GM18861 (cell line): ENCODE measurements around the gene KLHDC7A.

Experiments
- ATAC-seq: cut with Tn5 transposase; IDR thresholded peaks from one replicate; pipeline ENCODE4 v1.9.1; 2021; ENCODE audit not compliant: unreplicated experiment

KLHDC7A gene

GRCh38 chr1:18504609-18505008 is 23.9 kb downstream of the KLHDC7A start:
- ATAC-seq = no peak

- no peak for ATAC-seq
Observed at GRCh38 chr1:18505666-18506065, 24.9 kb downstream of the KLHDC7A start.

GRCh38 chr1:18508084-18508483 is 27.4 kb downstream of the KLHDC7A start:
- no peak for ATAC-seq

- ATAC-seq = no peak
Observed at GRCh38 chr1:18511149-18511873, 30.6 kb downstream of the KLHDC7A start.

- ATAC-seq = no peak
Observed at GRCh38 chr1:18511874-18512150, 31.1 kb downstream of the KLHDC7A start.

- ATAC-seq = no peak
Observed at GRCh38 chr1:18512883-18513282, 32.2 kb downstream of the KLHDC7A start.

GRCh38 chr1:18513995-18514394 is 33.3 kb downstream of the KLHDC7A start:
- ATAC-seq = no peak

- ATAC-seq = no peak
Observed at GRCh38 chr1:18515120-18515667, 34.5 kb downstream of the KLHDC7A start.

GRCh38 chr1:18516473-18516872 is 35.7 kb downstream of the KLHDC7A start:
- ATAC-seq = no peak

- no peak for ATAC-seq
Observed at GRCh38 chr1:18526436-18527275, 45.9 kb downstream of the KLHDC7A start.

GRCh38 chr1:18527514-18527913 is 46.8 kb downstream of the KLHDC7A start:
- no peak for ATAC-seq

GRCh38 chr1:18527921-18528320 is 47.2 kb downstream of the KLHDC7A start:
- ATAC-seq = no peak

GRCh38 chr1:18528616-18529015 is 47.9 kb downstream of the KLHDC7A start:
- no peak for ATAC-seq

GRCh38 chr1:18529714-18530113 is 49.0 kb downstream of the KLHDC7A start:
- no peak for ATAC-seq

GRCh38 chr1:18530587-18531502 is 50.1 kb downstream of the KLHDC7A start:
- ATAC-seq = no peak

- no peak for ATAC-seq
Observed at GRCh38 chr1:18531503-18531845, 50.7 kb downstream of the KLHDC7A start.

- ATAC-seq = no peak
Observed at GRCh38 chr1:18532390-18533170, 51.9 kb downstream of the KLHDC7A start.

GRCh38 chr1:18533259-18533658 is 52.5 kb downstream of the KLHDC7A start:
- ATAC-seq = no peak

- ATAC-seq = no peak
Observed at GRCh38 chr1:18534810-18535205, 54.1 kb downstream of the KLHDC7A start.
